GM13976 (cell line): Measurements from ENCODE around the gene SNORC.
"Not testable (repeated sequence)": the region's sequence is repeated elsewhere in the genome, so short reads cannot be mapped to it uniquely, and the experiment has no call there.

Experiments
- DNase-seq: peaks from one replicate; pipeline ENCODE4 v3.0.0; 2012; ENCODE audit warnings: low spot score
- CTCF ChIP-seq: IDR thresholded peaks from 2 replicates; pipeline ENCODE4 v1.5.1; 2012; ENCODE audit warnings: borderline replicate concordance, mild to moderate bottlenecking; ENCODE audit not compliant: insufficient read depth; ENCODE audit errors: extremely low read depth, missing control alignments, control extremely low read depth
- in situ Hi-C: fragments of 300-500 bp; cut with MboI; formaldehyde crosslinking; loops from one replicate; pipeline ENCODE4 v1.12.0; 2022; ENCODE audit warnings: low sequenced_read_pairs, mixed read lengths, inconsistent platforms; ENCODE audit not compliant: unreplicated experiment

SNORC gene

GRCh38 chr2:232898592-232899543 lies 28.8 kb downstream of the SNORC start:
- DNase-seq, result no peak
- TF ChIP-seq CTCF, result no peak
- in situ Hi-C loops, result no loop called here

- no peak for TF ChIP-seq CTCF
- in situ Hi-C loops, result no loop called here
- DNase-seq, result no peak
These were observed 31.0 kb downstream of the SNORC start for GRCh38 chr2:232900811-232901735.

GRCh38 chr2:232901736-232902578 lies 31.9 kb downstream of the SNORC start:
- no peak for DNase-seq
- in situ Hi-C loops, result no loop called here
- TF ChIP-seq CTCF, result no peak

- in situ Hi-C loops, result no loop called here
- no peak for DNase-seq
- TF ChIP-seq CTCF, result no peak
These were observed 33.9 kb downstream of the SNORC start for GRCh38 chr2:232903989-232904388.

GRCh38 chr2:232906867-232907717 lies 37.0 kb downstream of the SNORC start:
- DNase-seq, in situ Hi-C loops: not testable (repeated sequence)

- in situ Hi-C loops, DNase-seq: not testable (repeated sequence)
These were observed 37.6 kb downstream of the SNORC start for GRCh38 chr2:232907718-232908085.
